H1 (cell line): ENCODE measurements around the gene SLPI. TPM values are rescaled to one million over a fixed set of nuclear protein-coding genes. Genes with fewer than 3 reads are reported as not detected.

Experiments
- CTCF ChIA-PET: fragments of 300-600 bp; sonication (Branson Sonifier 250); formaldehyde crosslinking; loops from one replicate; lab custom pipeline; 2021; ENCODE audit not compliant: partially characterized antibody; lab: Charles Lee
- POLR2A ChIA-PET: fragments of 300-600 bp; sonication (Branson Sonifier 250); formaldehyde crosslinking; loops from one replicate; lab custom pipeline; 2021; ENCODE audit warnings: inconsistent platforms; ENCODE audit not compliant: partially characterized antibody; lab: Charles Lee
- DNase-seq, 2 experiments: peaks; one replicate each; pipeline versions ENCODE4 v3.0.0 to v3.0.0-alpha.2; 2010 to 2022; ENCODE audit warnings: low spot score in 2 of 2, low read depth in 1 of 2, mixed read lengths in 1 of 2
- FAIRE-seq: peaks from 2 replicates; lab custom pipeline; 2011; peaks lifted over from hg19 to GRCh38; lab: Jason Lieb, UNC
- H2AFZ ChIP-seq: 2 replicates; pipeline ENCODE4 v1.8.1; 2012; ENCODE audit warnings: low read length, inconsistent platforms
- H2AK5ac ChIP-seq: 2 replicates; pipeline ENCODE4 v1.6.1; 2013; ENCODE audit warnings: low read depth, low read length
- H2BK120ac ChIP-seq: replicated peaks from 2 replicates; pipeline ENCODE3; 2013; ENCODE audit warnings: low read depth, low read length, inconsistent platforms
- H2BK12ac ChIP-seq: 2 replicates; pipeline ENCODE4 v1.6.1; 2013; ENCODE audit warnings: low read depth, low read length
- H2BK15ac ChIP-seq: 2 replicates; pipeline ENCODE4 v1.6.1; 2013; ENCODE audit warnings: low read length
- H2BK20ac ChIP-seq: 2 replicates; pipeline ENCODE4 v1.6.1; 2013; ENCODE audit warnings: low read length
- H2BK5ac ChIP-seq: 2 replicates; pipeline ENCODE4 v1.6.1; 2013; ENCODE audit warnings: low read depth, low read length
- H3K14ac ChIP-seq: 2 replicates; pipeline ENCODE4 v1.6.1; 2013; ENCODE audit warnings: inconsistent platforms; ENCODE audit not compliant: insufficient read length
- H3K18ac ChIP-seq: 2 replicates; pipeline ENCODE4 v1.6.1; 2013; ENCODE audit warnings: low read length; ENCODE audit errors: extremely low read depth
- H3K23ac ChIP-seq: 2 replicates; pipeline ENCODE4 v1.6.1; 2013; ENCODE audit warnings: inconsistent platforms; ENCODE audit not compliant: insufficient read length
- H3K23me2 ChIP-seq: 2 replicates; pipeline ENCODE4 v1.6.1; 2013; ENCODE audit warnings: low read depth, low read length
- H3K27ac ChIP-seq: 2 replicates; pipeline ENCODE4 v1.6.1; 2011; ENCODE audit warnings: low read depth, low read length, inconsistent platforms
- H3K27me3 ChIP-seq, 4 experiments: replicated peaks in 1 of 4; 1 replicate in 1 of 4; 2 replicates in 3 of 4; pipeline versions ENCODE4 v1.6.1 to v1.8.1; 2011 to 2013; ENCODE audit warnings: low read length in 3 of 4, mild to moderate bottlenecking in 3 of 4, inconsistent platforms in 2 of 4, mixed read lengths in 2 of 4, moderate library complexity in 1 of 4; ENCODE audit not compliant: control insufficient read depth in 3 of 4, insufficient read depth in 3 of 4; ENCODE audit errors: extremely low read depth in 1 of 4
- H3K36me3 ChIP-seq, 4 experiments: 2 replicates each; pipeline versions ENCODE4 v1.6.1 to v1.8.1; 2011 to 2013; ENCODE audit warnings: mild to moderate bottlenecking in 4 of 4, low read length in 3 of 4, moderate library complexity in 2 of 4, control low read depth in 1 of 4, inconsistent platforms in 1 of 4; ENCODE audit not compliant: insufficient read depth in 4 of 4, control insufficient read depth in 2 of 4
- H3K4ac ChIP-seq: replicated peaks from 2 replicates; pipeline ENCODE3; 2013; ENCODE audit warnings: low read length, low read depth, mixed read lengths, inconsistent platforms; ENCODE audit not compliant: insufficient read length
- H3K4me1 ChIP-seq, 4 experiments: replicated peaks in 1 of 4; 1 replicate in 1 of 4; 2 replicates in 3 of 4; pipeline versions ENCODE4 v1.6.1 to v1.8.1; 2011 to 2013; ENCODE audit warnings: low read length in 3 of 4, inconsistent platforms in 2 of 4, mixed read lengths in 1 of 4; ENCODE audit not compliant: insufficient read depth in 4 of 4, control insufficient read depth in 3 of 4
- H3K4me2 ChIP-seq, 2 experiments: 2 replicates each; pipeline versions ENCODE4 v1.6.1 to v1.8.1; 2011 to 2013; ENCODE audit warnings: low read depth in 2 of 2, low read length in 2 of 2, control low read depth in 1 of 2, inconsistent platforms in 1 of 2, mild to moderate bottlenecking in 1 of 2; ENCODE audit not compliant: insufficient read depth in 1 of 2
- H3K4me3 ChIP-seq, 4 experiments: fragments of 200-600, 300-600 bp in 1 of 4; sonication (generic), shearing (Covaris generic), sonication (Bioruptor Twin) in 1 of 4; 2 replicates each; pipeline versions ENCODE4 v1.5.1 to v1.8.1; 2011 to 2016; ENCODE audit warnings: low read length in 4 of 4, low read depth in 3 of 4, control low read depth in 2 of 4, inconsistent platforms in 2 of 4, mild to moderate bottlenecking in 2 of 4, mixed read lengths in 1 of 4, moderate library complexity in 1 of 4; ENCODE audit not compliant: insufficient read depth in 2 of 4; ENCODE audit errors: extremely low read depth in 1 of 4
- H3K56ac ChIP-seq: replicated peaks from 2 replicates; pipeline ENCODE3; 2013; ENCODE audit warnings: low read depth, mild to moderate bottlenecking, mixed read lengths, low read length, inconsistent platforms; ENCODE audit not compliant: insufficient read length
- H3K79me1 ChIP-seq: 2 replicates; pipeline ENCODE4 v1.6.1; 2013; ENCODE audit warnings: low read depth, low read length, control low read depth
- H3K79me2 ChIP-seq, 2 experiments: 2 replicates each; pipeline versions ENCODE4 v1.6.1 to v1.8.1; 2012 to 2013; ENCODE audit warnings: low read length in 2 of 2, mild to moderate bottlenecking in 2 of 2, inconsistent platforms in 1 of 2; ENCODE audit not compliant: insufficient read depth in 2 of 2, control insufficient read depth in 1 of 2
- H3K9ac ChIP-seq, 4 experiments: replicated peaks in 1 of 4; 1 replicate in 1 of 4; 2 replicates in 3 of 4; pipeline versions ENCODE4 v1.6.1 to v1.8.1; 2011 to 2013; ENCODE audit warnings: low read depth in 3 of 4, low read length in 3 of 4, control low read depth in 2 of 4, mild to moderate bottlenecking in 2 of 4, moderate library complexity in 2 of 4, inconsistent platforms in 1 of 4; ENCODE audit errors: extremely low read depth in 1 of 4
- H3K9me3 ChIP-seq, 2 experiments: 2 replicates each; pipeline versions ENCODE4 v1.6.1 to v1.8.1; 2012 to 2013; ENCODE audit warnings: mild to moderate bottlenecking in 2 of 2, moderate library complexity in 2 of 2, control low read depth in 1 of 2, inconsistent platforms in 1 of 2, low read depth in 1 of 2, low read length in 1 of 2, mixed read lengths in 1 of 2; ENCODE audit not compliant: insufficient read depth in 2 of 2
- H4K20me1 ChIP-seq, 2 experiments: replicated peaks in 1 of 2; 2 replicates each; pipeline versions ENCODE3 to v1.8.1; 2011 to 2013; ENCODE audit warnings: inconsistent platforms in 2 of 2, low read length in 2 of 2, mild to moderate bottlenecking in 1 of 2; ENCODE audit not compliant: insufficient read depth in 2 of 2, control insufficient read depth in 1 of 2
- H4K5ac ChIP-seq: 2 replicates; pipeline ENCODE4 v1.6.1; 2013; ENCODE audit warnings: low read length, low read depth, mixed read lengths, inconsistent platforms; ENCODE audit not compliant: insufficient read length
- H4K8ac ChIP-seq: 2 replicates; pipeline ENCODE4 v1.8.0; 2013; ENCODE audit warnings: mild to moderate bottlenecking, moderate library complexity, low read length, inconsistent platforms; ENCODE audit not compliant: insufficient read depth; ENCODE audit errors: extremely low read depth
- H4K91ac ChIP-seq: replicated peaks from 2 replicates; pipeline ENCODE3; 2013; ENCODE audit warnings: low read length, mixed read lengths, inconsistent platforms; ENCODE audit not compliant: insufficient read length
- WGBS, 2 experiments: shearing (Covaris generic) in 1 of 2; methylation state at CpG; one replicate each; pipeline versions ENCODE4 v1.1.6 to v1.1.7; 2013 to 2015; ENCODE audit warnings: low lambda C conversion rate in 2 of 2, mixed read lengths in 2 of 2, inconsistent platforms in 1 of 2, low coverage in 1 of 2, missing lambda C conversion rate in 1 of 2; ENCODE audit not compliant: insufficient replicate concordance in 2 of 2, insufficient coverage in 1 of 2, insufficient read length in 1 of 2; ENCODE audit errors: extremely low coverage in 1 of 2, missing lambda C conversion rate in 1 of 2; 5-methylcytosine and 5-hydroxymethylcytosine counted together
- polyA plus RNA-seq, 7 experiments: library from polyadenylated mRNA; depleted of rRNA in 3 of 7; stranded (reverse) in 5 of 7; unstranded in 2 of 7; fragments of >200 nt in 5 of 7; fragments of 200-250 nt in 2 of 7; gene quantifications; 1 replicate in 5 of 7; 2 replicates in 1 of 7; 4 replicates in 1 of 7; pipeline versions ENCODE4 v1.2.1 to v1.2.3, GENCODE V29; 2011 to 2013; ENCODE audit warnings: missing spikeins in 2 of 7, mixed read lengths in 2 of 7
- total RNA-seq: library from RNA; stranded (reverse); fragmentation: NEBNext Ultra II Directional; extraction: Animal tissue kit (Norgen Biotek cat#: 25700); gene quantifications from 2 replicates; pipeline ENCODE4 v1.2.1, GENCODE V29; 2021

Gene SLPI
- total and polyA plus RNA-seq, 2 of the 8 experiments (the other 6 are each of a cell fraction or from before 2014, with no cell fraction given) = not detected

- no peak for DNase-seq
- Histone ChIP-seq H4K20me1 (no peaks in the 10 kb centered on the region), H2BK15ac (no peak overlapping the region), H4K8ac (no peak overlapping the region), H3K23me2 (no peaks in the 10 kb centered on the region), H2AFZ (no peak overlapping the region), H4K5ac (no peak overlapping the region), H2BK20ac (no peak overlapping the region), H2BK12ac (no peak overlapping the region), H3K4me1 (no peaks in the 10 kb centered on the region), H2BK5ac (no peak overlapping the region), H3K79me1 (no peaks in the 10 kb centered on the region), H3K9ac (no peak overlapping the region), H3K23ac (no peak overlapping the region), H3K36me3 (no peaks in the 10 kb centered on the region), H2BK120ac (no peak overlapping the region), H3K79me2 (no peaks in the 10 kb centered on the region), H3K27ac (no peak overlapping the region), H2AK5ac (no peak overlapping the region), H3K18ac (no peak overlapping the region), H3K4ac (no peak overlapping the region), H3K56ac (no peak overlapping the region), H3K14ac (no peak overlapping the region), H3K4me3 (no peak overlapping the region), H3K4me2 (no peak overlapping the region), H3K27me3 (no peaks in the 10 kb centered on the region; a peak in 1 of 7 replicates), H4K91ac (no peak overlapping the region), H3K9me3 (no peaks in the 10 kb centered on the region)
- no peak for FAIRE-seq
- WGBS, 2 experiments = 77% methylated on average over 6 of the region's 6 CpGs; no CpG with 5 or more reads in 1 of the 2 experiments
- CTCF ChIA-PET = interaction anchor here (1.4 to 2.3 kb wide), 3 partner anchors 9 to 47 kb away, joined by 5 to 16 read pairs (median 8); no protein-coding TSS in a partner anchor
- POLR2A ChIA-PET = no interaction called here
Observed at GRCh38 chr20:45246109-45246508, 8.3 kb downstream of the SLPI start.
